Cerebellar cortex (tissue), 1 donor: Measurements from ENCODE around the gene ADAMTS12.

Source experiments
- DNase-seq: peaks from one replicate; pipeline ENCODE4 v3.0.0-alpha.2; 2015; ENCODE audit warnings: low spot score

The ADAMTS12 gene

DNA sequence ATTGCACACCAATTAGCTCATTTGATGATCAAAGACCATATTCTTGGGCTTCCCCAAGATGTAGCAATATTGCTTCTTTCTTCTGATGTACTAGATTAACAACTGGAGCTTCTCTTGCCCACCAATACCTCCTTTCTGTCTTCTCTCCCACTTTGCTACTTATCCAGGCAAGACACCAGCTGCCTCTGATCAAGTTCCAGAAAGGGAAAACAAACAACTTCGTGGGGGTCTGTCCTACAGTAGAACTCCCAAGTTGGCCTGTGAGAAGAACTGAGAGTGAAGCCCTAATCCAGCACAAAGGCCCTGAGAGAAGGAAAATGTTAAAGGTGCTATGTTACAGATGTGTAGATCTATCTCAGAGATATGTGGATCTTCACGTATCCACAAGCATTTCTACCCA lies 44.9 kb downstream of the ADAMTS12 start:
- DNase-seq, result no peak

DNA sequence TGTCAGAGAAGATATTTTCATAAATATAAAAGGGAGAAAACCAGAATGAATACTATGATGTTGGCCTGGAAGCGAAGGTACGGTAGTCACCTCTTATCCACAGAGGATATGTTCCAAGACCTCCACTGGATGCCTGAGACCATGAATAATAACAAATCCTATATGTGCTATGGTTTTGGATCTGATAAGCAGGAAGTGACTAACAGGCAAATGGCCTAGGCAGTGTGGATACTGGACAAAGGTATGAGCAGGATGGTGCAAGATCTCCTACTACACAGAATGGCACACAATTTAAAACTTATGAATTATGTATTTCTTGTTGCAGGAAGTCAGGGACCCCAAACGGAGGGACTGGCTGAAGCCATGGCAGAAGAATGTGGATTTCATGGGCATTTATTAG lies 48.2 kb downstream of the ADAMTS12 start:
- no peak for DNase-seq

DNA sequence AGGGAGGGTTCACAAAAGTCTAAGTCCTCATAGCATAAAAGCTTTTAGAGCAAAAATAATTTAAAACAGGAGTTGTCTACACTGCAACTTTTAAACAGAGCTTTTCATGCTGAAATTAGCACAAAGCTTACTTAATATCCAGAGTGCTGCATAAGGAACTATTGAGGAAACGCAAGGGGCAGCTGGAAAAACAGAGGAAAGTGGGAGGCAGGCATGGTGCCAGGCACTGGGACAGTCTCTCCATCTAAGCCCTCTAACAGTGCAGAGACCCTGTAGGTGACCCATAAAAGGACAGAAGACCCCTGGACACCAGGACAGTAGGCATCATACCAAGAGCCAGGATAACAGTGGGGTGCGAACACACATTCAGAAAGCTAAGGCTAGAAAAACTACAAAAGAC lies 49.3 kb downstream of the ADAMTS12 start:
- DNase-seq, result no peak

DNA sequence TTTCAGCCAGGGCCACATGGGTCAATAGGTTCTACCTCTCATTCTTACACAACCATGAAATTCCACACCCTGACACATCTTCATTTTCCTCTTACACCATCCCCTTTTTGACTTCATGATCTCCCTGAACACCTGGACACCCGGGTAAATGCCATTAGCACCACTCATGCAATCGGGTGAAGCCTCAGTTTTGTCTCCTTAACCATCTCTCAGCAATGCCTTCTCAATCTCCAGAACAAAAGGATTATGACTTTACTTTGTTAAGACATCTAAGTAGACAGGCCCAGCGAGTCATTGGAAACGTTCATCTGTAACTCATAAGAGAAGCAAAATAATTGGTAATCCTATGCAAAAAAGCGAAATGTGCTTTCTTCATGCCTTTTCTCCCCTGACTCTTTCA lies 49.9 kb downstream of the ADAMTS12 start:
- DNase-seq, result no peak

DNA sequence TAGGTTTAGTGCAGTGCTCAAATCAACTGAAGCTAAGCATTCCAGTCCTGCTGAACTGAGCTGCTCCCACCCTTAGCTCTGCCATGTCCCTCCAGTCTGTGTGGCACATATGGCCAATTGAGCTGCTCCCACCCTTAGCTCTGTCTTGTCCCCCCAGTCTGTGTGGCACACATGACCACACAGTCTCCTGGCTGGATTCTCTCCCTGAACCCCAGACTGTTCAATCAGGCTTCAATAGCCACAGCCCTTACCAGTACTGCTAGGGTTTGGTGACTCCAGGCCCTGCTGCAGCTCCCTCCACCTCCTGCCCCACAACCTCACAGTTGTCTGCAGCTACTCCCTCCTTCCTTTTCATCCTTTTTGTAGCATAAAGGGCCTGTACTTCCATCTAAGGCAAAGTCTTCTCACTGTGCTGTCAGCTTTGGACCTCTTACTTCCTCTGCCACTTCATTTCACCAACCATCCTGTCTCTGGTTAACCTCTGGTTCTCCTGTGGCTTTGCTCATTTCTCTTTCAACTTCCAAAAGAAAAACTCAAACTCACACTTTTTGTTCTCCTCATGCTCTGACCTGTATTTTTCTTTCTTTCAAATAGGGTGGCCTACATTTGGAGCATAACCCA lies 50.8 kb downstream of the ADAMTS12 start:
- DNase-seq, result no peak

GRCh38 chr5:33837301-33837700 lies 54.5 kb downstream of the ADAMTS12 start:
- no peak for DNase-seq

DNA sequence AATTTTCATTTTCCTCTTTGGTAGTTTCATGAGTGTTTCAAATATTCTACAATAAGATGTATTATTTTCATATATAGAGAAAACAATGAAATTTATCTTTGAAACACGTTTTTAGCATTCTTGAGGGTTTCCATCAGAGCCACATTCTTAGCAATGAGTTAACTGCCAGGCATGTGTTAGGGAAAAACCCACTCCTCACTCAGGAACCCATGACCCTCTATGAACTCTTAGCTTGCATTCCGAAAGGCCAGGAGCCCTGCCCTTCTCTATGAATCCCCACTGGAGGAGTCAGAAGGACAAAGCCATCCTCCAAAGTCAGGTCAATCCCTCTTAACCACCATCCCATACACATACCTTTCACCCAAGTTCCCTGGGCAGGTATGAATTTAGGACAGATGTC lies 57.5 kb downstream of the ADAMTS12 start:
- DNase-seq, result no peak

DNA sequence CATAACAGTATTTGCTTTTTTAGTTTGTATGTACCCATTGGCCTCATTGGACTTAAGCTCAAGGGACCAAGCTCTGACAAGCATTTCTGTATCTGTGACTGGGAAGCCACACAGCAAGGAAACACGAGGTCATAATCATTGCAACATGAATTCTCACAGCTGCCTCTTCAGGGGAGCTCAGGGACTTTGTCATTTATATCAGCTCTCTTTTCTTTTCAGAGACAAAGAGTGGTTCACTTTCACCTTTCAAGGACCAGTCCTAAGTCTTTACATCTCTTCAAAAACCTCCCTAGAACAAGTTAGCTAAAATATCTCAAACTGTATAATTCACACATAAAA lies 58.6 kb downstream of the ADAMTS12 start:
- no peak for DNase-seq

DNA sequence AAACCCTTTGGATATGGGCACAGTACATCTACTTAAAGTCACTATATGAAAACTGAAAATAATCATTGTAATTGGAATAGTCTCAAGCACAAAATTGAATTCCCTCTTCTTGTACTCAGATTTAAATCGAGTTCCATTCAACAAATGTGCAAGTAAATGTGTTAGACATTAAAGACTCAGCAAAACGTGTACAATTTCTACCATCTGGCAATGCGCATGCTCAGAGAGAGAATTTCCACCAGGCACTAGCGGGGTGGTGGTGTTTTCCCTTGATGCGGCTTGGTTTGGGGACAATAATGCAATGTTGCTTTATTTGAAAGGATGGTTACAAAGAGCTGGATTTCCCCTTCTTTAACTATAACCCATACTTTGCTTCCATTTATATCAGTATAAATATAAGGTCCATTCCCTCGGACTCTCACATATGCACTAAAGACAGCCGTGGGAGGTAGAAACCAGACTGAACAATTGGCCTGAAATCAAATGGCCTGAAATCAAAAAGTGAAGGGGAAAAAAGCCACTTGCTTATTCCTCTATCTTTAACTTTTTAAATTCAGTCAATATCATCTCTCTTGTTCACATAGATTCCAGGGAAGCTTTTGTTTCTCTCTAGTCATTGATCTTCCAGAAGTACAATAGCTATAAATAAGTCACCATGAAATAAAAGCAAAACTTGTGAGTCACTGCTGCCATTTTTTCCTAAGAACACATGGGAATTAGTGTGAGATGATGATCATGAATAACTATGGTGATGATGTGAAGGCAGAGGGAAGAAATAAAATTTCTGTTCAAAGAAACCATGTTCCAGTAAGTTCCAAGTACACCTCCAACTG lies 59.2 kb downstream of the ADAMTS12 start:
- no peak for DNase-seq

DNA sequence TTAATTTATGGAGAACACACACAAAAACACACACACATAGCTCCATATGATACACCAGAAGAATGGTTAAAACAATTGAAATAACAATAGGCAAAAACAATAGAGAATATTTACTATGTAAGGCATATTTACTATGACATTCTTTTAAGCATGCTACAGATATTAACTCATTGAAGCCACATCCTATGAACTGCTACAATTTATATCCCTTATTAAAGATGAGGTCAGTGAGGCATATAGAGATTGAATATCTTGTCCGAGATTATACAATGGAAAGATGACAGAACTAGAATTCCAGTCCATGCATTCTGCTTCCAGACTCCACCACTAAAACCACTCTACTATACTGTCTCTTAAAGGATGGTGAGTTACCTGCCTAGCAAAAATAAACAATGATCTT lies 60.7 kb downstream of the ADAMTS12 start:
- no peak for DNase-seq

DNA sequence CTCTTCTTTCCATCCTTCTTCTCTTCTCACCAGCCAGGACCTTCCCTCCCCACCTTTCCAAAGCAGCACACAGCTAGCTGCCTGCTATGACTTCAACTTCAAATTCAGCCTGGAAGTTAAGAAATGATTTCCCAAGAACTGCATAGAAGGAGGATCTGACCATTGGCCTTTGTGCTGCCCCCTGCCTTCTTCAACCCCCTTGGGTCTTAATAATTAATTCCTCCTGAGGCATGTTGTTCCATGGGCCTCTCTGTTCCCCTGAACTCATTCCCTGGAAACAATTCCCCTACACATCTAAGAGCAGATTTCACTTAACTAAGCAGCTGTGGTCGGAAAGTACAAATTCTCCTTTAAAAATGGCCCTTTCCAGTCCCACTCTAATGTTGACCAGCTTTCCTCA lies 62.4 kb downstream of the ADAMTS12 start:
- DNase-seq, result no peak

DNA sequence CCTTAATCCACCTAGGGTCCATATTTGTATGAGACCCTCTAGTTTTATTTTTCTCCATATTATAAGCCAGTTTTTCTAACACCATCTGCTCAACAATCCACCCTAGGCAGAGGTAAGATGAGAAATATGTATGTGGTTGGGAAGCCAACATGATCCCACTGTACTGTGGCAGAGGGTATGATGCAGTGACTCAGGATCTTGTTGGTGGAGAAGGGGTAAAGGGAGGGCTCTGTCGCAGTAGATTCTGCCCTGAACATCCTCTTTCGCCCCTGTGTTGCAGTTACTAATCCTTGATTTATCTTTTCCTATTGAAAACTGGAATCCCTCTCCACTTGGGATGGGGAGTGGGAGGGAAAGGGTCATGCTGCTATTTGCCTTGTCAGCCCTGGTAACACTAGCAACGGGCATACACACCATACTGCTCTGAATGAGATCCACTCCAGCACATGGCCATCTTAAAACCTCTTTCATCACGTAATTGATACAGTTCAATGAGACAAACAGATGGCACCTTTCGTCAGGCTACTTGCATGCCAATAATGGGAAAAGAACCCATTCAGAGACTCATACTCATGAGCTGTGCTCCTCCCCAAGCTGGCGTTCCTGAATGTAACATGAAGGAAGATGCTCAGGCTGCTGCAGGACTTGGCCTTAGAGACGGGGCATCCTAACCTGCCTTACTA lies 63.0 kb downstream of the ADAMTS12 start:
- DNase-seq, result no peak

DNA sequence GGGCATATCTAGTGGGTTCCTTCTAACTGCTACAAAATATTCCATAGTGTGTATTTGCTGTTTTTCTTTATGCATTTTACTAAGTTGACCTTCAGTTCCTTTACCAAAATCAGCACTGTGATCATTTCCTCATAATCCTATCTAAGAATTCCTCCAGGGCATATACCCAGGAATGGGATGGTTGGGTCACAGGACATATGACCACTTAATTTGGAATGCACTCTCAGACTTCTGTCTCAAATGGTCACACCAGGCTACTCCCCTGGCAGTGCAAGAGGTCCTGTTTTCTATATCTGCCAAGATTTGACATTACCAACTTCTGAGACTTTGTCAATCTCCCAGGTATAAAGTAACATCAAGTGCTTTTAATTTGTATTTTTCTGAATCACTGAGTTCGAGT lies 63.9 kb downstream of the ADAMTS12 start:
- DNase-seq, result no peak

GRCh38 chr5:33827018-33827707 lies 64.6 kb downstream of the ADAMTS12 start:
- no peak for DNase-seq

DNA sequence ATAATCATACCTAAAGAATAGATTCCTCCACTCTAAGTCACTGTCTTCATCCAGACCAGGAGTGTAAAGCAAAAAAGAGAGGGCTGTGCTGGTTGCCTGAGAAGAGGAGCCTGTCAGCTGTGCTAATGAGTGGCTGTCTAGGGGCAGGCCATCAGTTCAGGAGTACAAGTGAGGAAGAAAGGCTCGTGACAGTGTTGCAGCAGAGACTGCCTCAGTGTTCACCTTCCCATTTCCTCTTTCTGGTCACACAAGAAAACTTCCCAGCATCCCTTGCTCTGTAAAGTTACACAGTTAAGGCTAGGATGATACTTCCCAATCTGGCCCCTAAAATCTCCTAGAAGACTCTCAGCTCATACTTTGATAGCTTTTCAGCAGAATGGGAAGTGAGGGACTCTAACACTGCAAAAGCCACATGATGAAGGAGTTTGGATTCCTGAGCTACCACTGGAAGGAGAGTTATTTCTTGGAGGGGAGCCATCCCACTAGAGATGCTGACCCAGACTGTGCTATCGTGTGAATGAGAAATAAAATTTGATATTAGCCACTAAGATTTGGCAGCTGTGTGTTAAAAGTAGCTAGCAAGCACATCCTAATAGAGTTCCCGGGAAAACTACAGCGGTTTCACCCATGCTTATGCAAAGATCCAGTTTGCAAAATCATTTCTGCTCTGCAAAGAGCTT lies 67.1 kb downstream of the ADAMTS12 start:
- no peak for DNase-seq

DNA sequence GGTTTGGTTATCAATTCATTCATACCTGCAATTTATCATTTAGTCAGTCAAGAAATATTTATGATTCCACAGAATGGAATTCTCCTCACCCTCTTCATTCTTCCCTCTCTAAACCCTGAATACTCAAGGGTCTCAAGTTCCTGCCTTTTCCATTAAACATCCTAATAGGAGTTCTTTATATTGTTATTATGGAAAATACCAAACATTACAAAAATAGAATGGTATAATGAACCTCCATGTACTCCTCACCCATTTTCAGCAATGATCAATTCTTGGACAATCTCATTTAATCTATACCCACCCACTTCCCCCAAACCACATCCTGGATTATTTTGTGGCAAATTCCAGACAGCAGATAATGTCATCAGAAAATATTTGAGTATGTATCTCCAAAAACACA lies 74.5 kb downstream of the ADAMTS12 start:
- DNase-seq, result no peak

DNA sequence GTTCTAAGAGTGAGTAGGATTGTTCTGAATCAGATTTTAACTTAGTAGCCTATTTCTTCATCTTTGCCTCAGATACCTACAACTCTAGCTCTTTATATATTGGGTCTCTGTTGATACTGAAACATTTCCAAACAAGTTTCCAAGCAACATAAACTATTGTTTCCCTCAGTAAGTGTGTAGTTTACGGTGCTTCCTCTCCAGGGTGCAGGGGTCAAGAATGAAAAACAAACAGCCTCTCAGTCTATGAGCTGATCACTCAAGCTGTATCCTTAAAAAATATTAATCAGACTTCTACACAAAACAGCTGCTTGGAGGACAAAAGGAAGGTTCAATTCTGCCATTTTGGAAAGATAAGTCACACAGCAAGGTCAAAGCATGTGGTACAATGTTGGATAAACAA lies 75.0 kb downstream of the ADAMTS12 start:
- DNase-seq, result no peak

- no peak for DNase-seq
Observed at GRCh38 chr5:33812746-33813145, 79.0 kb downstream of the ADAMTS12 start.

GRCh38 chr5:33810491-33811120 lies 81.2 kb downstream of the ADAMTS12 start:
- no peak for DNase-seq

DNA sequence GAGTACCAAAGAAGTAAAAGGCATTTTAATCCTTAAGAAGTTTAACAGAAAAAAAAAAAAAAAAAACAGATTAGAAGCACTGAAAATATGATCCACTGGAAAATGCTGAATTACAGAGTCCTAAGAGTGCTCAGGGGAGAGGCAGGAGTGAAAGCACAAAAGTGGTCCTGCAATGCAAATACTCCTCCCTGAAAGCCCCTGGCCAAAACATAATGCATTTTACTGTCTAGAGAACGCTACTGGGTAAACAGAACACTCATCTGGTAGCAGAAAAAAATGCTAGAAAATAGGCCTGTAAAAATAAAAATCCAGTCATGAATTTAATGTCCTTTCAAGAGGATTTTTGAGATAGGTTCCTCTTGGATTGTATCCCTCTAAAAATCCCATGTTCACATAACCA lies 81.9 kb downstream of the ADAMTS12 start:
- DNase-seq, result no peak

GRCh38 chr5:33808699-33809098 lies 83.1 kb downstream of the ADAMTS12 start:
- no peak for DNase-seq

- DNase-seq, result no peak
Observed at GRCh38 chr5:33807771-33808170, 84.0 kb downstream of the ADAMTS12 start.
